ENCODE data around the gene CDH4.

- TF ChIP-seq CTCF (IDR thresholded peaks at IDR 0.05): no peak
- no peak for TF ChIP-seq ZFX (IDR thresholded peaks at IDR 0.05; ENCODE audit: borderline replicate concordance)
Observed at GRCh38 chr20:61437280-61438206, 185.5 kb downstream of the CDH4 start.
